NAMALWA (cell line): ENCODE measurements around the gene RAD23B.

Source experiments
- DNase-seq: peaks from one replicate; pipeline ENCODE4 v3.0.0-alpha.2; 2015; ENCODE audit warnings: low spot score

RAD23B gene

GRCh38 chr9:107336718-107337360, 53.8 kb downstream of the RAD23B start:
- DNase-seq: no peak

DNA sequence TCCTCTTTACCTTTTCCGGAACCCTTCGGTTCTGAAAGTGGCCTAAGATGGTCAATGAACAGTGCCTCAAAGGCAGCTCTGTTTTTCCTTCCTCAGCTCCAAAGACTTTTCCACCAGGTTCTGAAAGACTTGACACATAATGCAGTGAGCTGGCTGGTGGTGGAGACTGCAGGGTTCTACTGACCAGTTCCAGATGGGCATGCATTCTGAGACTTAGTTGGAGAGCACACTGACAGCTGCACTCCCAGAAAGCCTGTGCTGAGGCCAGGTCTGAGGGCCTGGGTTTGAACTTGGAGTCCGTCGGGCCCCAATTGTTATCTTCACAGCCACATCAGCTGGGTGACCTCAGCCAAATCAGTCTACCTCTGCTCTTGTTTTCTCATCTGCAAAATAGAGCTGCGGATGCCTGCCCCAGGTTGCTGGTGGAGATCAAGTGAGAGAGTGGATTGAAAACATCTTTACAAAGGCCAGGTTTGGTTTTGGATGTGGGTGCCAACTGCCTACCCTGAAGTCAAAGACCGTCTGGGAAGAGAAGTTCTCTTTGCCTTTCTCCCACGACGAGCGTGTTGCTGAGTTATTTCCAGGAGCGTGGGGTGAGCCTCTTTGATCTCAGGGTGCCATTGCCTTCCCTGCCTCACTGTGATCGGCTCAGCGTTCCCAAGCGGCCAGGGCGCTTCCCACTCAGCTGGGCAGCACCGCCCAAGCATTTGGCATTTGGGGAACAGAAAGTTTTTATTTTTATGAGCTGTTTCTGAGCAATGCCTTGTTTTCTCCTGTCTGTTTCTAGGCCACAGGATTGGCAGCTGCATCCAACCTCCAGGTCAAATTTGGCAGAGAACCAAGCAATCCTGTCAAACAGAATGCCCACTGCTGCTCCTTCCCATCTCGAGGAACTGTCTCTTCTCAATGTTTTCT, 54.9 kb downstream of the RAD23B start:
- DNase-seq: no peak

GRCh38 chr9:107338911-107339659, 56.0 kb downstream of the RAD23B start:
- no peak for DNase-seq

DNA sequence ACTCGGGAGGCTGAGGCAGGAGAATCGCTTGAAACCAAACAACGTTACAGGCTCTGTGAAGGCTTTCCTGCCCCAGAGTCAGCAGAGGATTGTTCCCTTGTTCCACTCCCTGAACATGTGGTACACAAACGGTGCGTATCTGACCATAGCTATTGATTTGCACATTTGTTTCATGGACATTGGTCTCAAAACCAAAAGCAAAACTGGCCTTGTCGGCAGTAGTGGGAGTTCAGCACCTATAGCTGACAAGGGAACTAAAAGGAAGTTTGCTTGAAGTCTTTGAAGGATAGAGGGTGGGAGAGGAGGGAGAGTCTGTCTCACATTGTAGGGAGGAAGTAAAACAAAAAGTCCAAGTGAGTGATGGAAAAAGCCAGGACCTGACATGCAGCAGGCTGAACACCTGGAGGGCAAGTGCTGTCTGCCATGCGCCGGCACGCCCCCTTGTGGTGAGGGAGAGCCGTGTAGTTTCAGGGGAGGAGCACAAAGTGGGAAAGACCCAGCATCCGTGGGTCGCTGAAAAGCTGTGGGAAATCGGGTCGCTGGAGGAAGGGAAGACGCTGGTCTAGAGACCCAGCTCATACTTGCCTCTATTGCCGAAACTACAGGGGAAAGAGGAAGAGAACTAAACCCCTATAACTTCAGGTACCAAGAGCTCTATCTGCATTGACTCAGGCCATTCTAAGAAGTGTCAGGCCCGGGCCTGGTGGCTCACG, 58.0 kb downstream of the RAD23B start:
- peak; percentile 85 for DNase-seq

DNA sequence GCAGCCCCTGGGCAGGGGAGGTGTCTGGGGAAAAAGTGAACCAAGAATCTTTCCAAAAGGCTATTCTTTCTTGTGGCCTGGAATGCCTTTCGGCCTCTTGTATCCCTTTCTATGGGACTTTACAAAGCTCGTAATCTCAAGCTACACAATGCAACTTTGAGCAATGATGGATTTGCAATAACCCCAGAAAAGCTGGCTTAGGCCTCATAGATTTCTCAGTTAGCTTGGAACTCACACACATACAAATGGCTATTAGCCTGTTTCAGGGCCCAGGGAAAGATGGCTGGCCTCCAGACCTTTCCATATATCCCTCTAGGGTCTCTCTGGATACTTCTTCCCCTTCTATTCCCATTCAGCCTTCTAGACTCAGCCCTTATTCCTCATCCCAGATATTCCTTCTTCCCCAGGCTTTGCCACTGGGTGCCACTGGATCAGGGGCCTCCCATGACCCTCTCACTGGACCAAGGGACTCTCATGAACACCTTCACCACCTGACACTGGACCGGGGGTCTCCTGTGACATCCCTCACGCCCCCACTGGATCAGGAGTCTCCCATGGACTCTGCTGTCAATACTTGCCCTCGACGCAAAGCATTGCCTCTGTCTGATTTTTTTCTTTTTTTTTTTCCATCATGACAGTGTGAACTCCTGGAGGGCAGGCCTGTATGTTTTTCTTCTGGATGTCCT, 59.5 kb downstream of the RAD23B start:
- DNase-seq: no peak

DNA sequence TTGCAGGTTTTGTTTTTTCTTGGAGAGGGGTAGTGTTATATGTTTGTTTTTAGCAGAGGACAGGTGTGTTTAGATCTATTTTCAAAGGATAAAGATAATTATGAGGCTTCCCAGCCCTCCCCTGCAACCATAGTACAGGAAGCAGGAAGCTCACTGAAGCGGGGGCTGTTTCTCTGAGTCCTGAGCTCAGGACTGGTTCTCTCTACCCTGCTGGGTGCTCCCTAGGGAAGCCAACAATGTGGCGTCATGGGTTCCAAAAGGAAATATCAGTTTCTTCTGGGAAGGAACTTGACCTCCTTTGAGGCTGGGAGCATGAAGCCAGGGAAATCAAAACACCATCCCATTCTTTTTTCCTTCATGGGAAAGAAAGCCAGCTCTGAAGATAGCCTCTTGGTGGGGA, 62.2 kb downstream of the RAD23B start:
- DNase-seq: no peak

DNA sequence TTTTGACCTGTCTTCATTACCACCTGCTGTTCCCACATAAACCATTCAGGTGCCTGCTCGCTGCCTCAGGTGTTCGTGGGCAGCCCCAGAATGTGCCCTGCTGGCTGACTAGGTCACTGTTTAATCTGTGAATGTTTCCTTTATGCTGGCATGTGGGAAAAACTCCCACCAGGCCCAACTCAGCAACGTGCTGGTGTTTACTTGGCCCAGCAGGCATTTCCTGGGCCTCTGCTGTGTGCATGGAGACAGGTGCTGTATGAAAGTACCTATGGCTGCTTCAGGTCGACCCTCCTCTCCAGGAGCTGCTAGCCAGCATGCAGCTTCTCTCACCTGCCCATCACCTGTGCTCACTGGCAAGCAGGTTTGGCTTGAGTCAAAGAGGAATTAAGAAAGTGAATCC, 65.8 kb downstream of the RAD23B start:
- no peak for DNase-seq

- DNase-seq: no peak
These were observed 67.4 kb downstream of the RAD23B start for GRCh38 chr9:107350443-107350842.

GRCh38 chr9:107351382-107352045, 68.4 kb downstream of the RAD23B start:
- no peak for DNase-seq

DNA sequence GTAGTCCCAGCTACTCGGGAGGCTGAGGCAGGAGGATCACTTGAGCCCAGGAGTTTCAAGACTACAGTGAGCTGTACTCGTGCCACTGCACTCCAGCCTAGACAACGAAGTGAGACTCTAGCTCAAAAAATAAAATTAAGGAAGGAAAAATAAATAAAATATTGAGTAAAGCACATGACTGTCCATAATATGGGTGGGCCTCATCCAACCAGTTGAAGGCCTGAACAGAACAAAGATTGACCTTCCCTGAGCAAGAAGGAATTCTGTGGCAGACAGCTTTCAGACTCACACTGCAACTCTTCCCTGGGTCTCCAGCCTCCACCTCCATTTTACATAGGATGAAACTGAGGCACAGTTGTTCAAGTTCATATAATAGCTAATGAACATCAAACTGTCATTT, 72.3 kb downstream of the RAD23B start:
- no peak for DNase-seq

GRCh38 chr9:107358986-107359385, 75.9 kb downstream of the RAD23B start:
- DNase-seq: no peak

DNA sequence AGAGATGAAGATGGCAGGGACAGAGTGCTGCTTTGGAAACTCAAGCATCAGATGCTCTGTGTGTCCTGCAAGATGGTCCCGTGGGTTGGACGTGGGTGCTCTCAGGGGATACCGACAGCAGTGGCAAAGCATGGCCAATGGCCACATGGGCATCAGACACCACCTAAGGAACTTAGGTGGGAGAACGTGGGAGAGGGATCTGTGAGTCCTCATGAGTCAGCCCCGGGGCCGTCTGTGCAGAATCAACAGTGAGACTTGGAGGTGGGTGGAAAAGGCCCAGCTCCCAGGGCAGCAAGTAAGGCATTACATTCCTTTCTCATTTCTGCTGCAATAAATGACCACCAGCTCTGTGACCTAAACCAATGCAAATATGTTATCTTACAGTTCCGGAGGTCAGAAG, 77.0 kb downstream of the RAD23B start:
- DNase-seq: no peak

DNA sequence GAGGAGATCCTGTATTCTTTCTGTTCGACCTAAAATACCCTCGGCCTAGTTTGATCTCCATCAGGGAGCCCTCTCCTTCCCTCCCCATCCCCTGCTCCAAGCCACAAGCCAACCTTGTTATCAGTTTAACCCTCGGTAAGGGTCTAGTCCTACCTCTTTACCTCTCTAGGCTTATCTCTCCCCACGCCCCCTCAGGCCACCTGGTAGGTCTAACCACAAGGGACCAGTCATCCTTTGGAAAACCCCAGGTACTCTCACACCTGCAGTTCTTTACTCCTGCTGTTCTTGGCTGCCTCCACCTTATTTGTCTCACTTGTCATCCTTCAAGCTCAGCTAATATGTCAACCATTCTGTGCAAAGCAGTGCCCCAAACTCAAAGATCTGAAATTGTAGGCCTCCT, 78.7 kb downstream of the RAD23B start:
- no peak for DNase-seq

DNA sequence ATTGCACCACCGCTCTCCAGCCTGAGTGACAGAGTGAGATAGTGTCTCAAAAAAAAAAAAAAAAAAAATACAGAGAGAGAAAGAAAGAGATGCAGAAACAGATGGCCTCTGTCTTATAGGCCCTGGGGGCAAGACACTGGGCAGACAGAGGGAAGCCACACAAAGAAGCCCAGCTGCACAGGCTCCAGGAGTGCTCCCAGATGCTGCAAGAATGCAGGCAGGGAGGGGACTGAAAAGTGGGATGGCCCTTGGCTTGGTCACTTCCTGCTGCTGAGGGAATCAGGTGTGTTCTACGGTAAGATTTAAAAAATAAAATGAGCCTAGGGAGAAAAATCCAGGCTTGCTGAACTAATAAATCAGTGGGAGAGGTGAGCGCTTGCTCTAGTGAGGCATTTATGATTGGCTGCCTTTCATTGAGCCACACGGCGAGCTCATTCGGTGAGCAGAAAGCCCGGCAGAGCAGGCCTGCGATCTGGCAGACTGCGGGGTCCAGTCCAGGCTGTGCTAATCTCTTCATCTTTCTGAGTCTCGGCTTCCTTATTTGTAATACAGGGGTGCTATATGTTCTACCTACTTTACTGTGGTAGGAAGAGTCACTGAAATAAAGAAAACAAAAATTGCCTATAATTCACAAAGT, 80.6 kb downstream of the RAD23B start:
- no peak for DNase-seq

- no peak for DNase-seq
These were observed 84.8 kb downstream of the RAD23B start for GRCh38 chr9:107367727-107368502.

GRCh38 chr9:107368696-107369095, 85.6 kb downstream of the RAD23B start:
- no peak for DNase-seq

- DNase-seq: no peak
These were observed 90.7 kb downstream of the RAD23B start for GRCh38 chr9:107373809-107374208.

DNA sequence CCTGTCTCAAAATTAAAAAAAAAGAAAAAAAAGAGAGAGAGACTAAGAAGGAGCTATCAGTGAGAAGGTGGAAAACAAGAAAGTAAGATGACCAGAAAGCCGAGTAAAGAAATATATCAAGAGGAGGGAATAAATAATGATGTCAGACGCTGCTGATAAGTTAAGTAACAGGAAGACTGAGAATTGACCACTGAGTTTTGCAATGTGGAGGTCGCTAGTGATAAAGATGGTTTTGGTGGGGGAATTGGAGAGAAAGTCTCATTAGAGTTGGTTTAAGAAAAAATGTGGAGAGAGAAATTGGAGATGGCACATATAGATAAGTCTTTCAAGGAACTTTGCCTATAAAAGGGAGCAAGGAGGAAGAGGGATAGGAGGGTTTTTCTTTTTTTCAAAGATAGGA, 91.9 kb downstream of the RAD23B start:
- no peak for DNase-seq

- no peak for DNase-seq
These were observed 92.7 kb downstream of the RAD23B start for GRCh38 chr9:107375651-107376369.
